HG02884 (cell line): ENCODE measurements around the gene SLX4.
A peak's percentile ranks its signal among the peaks of the same experiment; 100 is the strongest.
"Not testable (repeated sequence)": the region's sequence is repeated elsewhere in the genome, so short reads cannot be mapped to it uniquely, and the experiment has no call there.

Experiments used
- ATAC-seq: cut with Tn5 transposase; IDR thresholded peaks from one replicate; pipeline ENCODE4 v1.9.1; 2021; ENCODE audit warnings: mild to moderate bottlenecking, moderate library complexity; ENCODE audit not compliant: unreplicated experiment

The SLX4 gene

GRCh38 chr16:3641801-3642396, 30.5 kb upstream of the SLX4 start:
- no peak for ATAC-seq

- no peak for ATAC-seq
These were observed 29.5 kb upstream of the SLX4 start for GRCh38 chr16:3640632-3641501.

GRCh38 chr16:3640207-3640606, 28.8 kb upstream of the SLX4 start:
- ATAC-seq, result no peak

- ATAC-seq, result no peak
These were observed 27.7 kb upstream of the SLX4 start for GRCh38 chr16:3638916-3639644.

- ATAC-seq, result no peak
These were observed 26.0 kb upstream of the SLX4 start for GRCh38 chr16:3637371-3637923.

- peak; percentile 48 for ATAC-seq
These were observed 14.7 kb upstream of the SLX4 start for GRCh38 chr16:3625911-3626732.

- ATAC-seq, result no peak
These were observed 13.9 kb upstream of the SLX4 start for GRCh38 chr16:3625331-3625730.

- no peak for ATAC-seq
These were observed 12.2 kb upstream of the SLX4 start for GRCh38 chr16:3623642-3624041.

- ATAC-seq, result no peak
These were observed 7.3 kb upstream of the SLX4 start for GRCh38 chr16:3618769-3619141.

- no peak for ATAC-seq
These were observed 1.4 kb upstream of the SLX4 start for GRCh38 chr16:3612510-3613466.

- ATAC-seq, result no peak
These were observed 684 bp downstream of the SLX4 start for GRCh38 chr16:3610698-3611145.

GRCh38 chr16:3609895-3610697, 1.3 kb downstream of the SLX4 start:
- no peak for ATAC-seq

GRCh38 chr16:3608976-3609375, 2.4 kb downstream of the SLX4 start:
- not testable (repeated sequence) for ATAC-seq

- ATAC-seq, result no peak
These were observed 3.3 kb downstream of the SLX4 start for GRCh38 chr16:3608069-3608468.

GRCh38 chr16:3607634-3608033, 3.8 kb downstream of the SLX4 start:
- no peak for ATAC-seq

- no peak for ATAC-seq
These were observed 4.2 kb downstream of the SLX4 start for GRCh38 chr16:3607161-3607560.

GRCh38 chr16:3606441-3606840, 5.0 kb downstream of the SLX4 start:
- no peak for ATAC-seq

- ATAC-seq, result no peak
These were observed 9.1 kb downstream of the SLX4 start for GRCh38 chr16:3602320-3602653.
